Adrenal gland (tissue), 5 donors: Measurements from ENCODE around the gene HDAC4.

Source experiments
- CTCF ChIP-seq, 6 experiments: fragments of 450-650 bp in 4 of 6; fragments of 200-600 bp in 2 of 6; sonication (generic) in 1 of 6; IDR thresholded peaks; 1 replicate in 5 of 6; 2 replicates in 1 of 6; pipeline versions ENCODE4 v1.5.1 to v1.8.0; 2016 to 2021; ENCODE audit warnings: antibody characterized with exemption in 6 of 6, mild to moderate bottlenecking in 2 of 6, moderate library complexity in 1 of 6
- POLR2A ChIP-seq, 2 donors: fragments of 450-650 bp; IDR thresholded peaks; one replicate each; pipeline ENCODE4 v1.6.1; 2017; ENCODE audit warnings: antibody characterized with exemption in 2 of 2, mild to moderate bottlenecking in 2 of 2, moderate library complexity in 1 of 2
- donor health status: DM: no; HTN: no; CAD: no.

- TF ChIP-seq CTCF (IDR thresholded peaks at IDR 0.05): no peak
- no peak for TF ChIP-seq POLR2A (IDR thresholded peaks at IDR 0.05)
Measured at GRCh38 chr2:239013678-239013976, 387.2 kb downstream of the HDAC4 start.
